GM12801 (cell line): Measurements from ENCODE around the gene PDE6B.

ENCODE experiments used
- CTCF ChIP-seq: IDR thresholded peaks from one replicate; pipeline ENCODE4 v1.5.1; 2011; ENCODE audit warnings: control low read depth; ENCODE audit not compliant: insufficient read length; ENCODE audit errors: extremely low read depth

PDE6B gene

GRCh38 chr4:661881-662761 is 36.7 kb downstream of the PDE6B start:
- TF ChIP-seq CTCF: no peak

DNA sequence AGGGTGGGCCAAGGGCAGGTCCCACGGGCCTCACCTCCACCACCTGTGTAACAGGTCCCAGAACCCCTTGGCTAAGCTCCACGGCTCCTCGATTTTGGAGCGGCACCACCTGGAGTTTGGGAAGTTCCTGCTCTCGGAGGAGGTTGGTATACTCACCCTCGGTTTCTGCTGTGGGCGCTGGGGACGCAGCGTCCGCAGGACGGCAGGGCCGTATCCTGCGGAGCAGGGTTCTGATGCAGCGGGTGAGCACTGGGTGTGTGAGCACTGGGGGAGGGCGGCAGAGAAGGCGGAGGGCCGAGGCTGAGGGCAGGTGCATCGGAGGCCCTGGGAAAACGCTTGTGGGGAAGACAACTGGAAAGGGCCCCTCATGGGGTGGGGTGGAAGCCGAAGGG is 37.7 kb downstream of the PDE6B start:
- no peak for TF ChIP-seq CTCF

- no peak for TF ChIP-seq CTCF
Measured at GRCh38 chr4:663438-664428, 38.4 kb downstream of the PDE6B start.

DNA sequence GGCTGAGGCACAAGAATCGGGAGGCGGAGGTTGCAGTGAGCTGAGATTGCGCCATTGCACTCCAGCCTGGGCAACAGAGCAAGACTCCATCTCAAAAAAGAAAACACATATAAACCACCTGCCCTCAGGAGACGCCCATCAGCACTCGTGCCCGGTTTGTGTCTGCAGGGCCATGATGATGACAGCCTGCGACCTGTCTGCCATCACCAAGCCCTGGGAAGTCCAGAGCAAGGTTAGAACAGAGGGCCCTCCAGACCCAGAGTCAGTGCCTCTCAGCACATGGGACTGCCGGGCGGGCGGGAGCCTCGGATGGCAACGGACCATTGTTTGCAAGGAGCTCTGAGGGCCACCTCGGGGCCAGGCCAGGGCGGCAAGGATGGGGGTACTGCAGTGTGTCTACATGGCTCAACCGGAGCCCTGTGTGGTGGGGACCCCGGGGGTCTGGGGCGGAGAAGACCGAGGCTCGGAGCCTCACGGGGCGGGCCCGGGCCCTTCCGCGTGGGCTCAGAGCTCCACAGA is 39.4 kb downstream of the PDE6B start:
- no peak for TF ChIP-seq CTCF

DNA sequence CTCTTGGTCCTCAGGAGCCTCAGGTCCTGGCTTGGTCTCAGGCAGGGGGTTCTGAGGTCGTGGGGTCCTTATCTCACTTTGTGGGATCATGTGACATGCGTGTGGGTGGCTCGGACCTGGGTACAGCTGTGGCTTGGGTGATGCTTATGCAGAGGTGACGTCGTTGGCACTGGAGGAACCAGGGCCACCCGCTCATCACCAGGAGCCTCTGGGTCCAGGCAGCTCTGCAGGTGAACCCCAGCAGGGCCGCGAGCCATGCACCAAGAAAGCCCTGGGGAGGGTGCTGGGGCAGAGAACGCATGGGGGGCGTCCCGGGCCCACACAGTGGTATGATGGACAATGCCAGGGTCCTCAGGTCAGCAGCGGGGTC is 40.0 kb downstream of the PDE6B start:
- TF ChIP-seq CTCF: no peak

DNA sequence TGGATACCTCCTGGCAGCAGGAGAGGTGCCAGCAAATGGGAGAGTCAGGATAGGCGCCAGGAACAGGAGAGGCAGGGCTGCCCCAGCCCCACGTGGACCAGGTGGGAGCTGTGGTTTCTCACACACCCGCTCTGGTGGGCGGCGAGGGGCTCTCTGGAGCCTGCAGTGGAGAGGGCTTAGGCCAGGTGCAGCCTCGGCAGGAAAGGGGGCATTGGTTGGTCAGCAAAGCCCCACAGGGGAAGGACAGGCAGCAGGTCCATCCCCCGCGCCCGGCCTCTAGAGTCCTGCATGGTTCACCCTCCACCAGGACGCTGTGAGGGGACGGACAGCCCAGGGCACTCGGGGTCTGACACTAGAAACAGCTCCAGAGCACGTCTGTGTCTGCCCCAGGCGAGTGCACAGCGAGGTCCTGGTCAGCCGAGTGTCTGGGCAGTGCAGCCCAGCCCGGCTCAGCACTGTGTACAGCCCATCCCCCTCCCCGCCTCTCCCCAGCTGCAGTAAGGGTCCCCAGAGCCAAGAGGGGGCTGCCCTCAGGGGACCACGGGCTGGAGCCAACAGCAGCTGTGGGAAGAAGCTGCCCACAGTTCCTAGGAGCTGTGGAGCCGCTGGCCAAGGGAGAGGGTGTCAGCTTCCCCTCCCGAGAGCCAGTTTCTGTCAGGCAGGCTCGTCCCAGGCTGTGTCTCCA is 40.5 kb downstream of the PDE6B start:
- no peak for TF ChIP-seq CTCF

- no peak for TF ChIP-seq CTCF
Measured at GRCh38 chr4:666436-666810, 41.0 kb downstream of the PDE6B start.
